Measurements from ENCODE around the gene CKS2. TPM values are rescaled to one million over a fixed set of nuclear protein-coding genes. Genes with fewer than 3 reads are reported as not detected.

Gene CKS2
- polyA plus RNA-seq, 1 donor (not counting 4 experiments of a cell fraction or from before 2014, with no cell fraction given), result 291 TPM

- FAIRE-seq, result no peak
These were observed 1.2 kb upstream of the CKS2 start for GRCh38 chr9:89309608-89310474.

GRCh38 chr9:89311346-89312221 lies 589 bp downstream of the CKS2 start:
- H3K4me3 ChIP-seq (ENCODE audit: control insufficient read depth in 2 of 3, extremely low read depth in 1 of 3, insufficient read depth in 2 of 3, low read depth in 1 of 3, low read length in 3 of 3), result peak overlapping the region; percentile 87 to 98 (median 90)
- TF ChIP-seq CTCF (optimal IDR thresholded peaks at IDR 0.05 in 1 of 3, IDR thresholded peaks at IDR 0.05 in 1 of 3, conservative IDR thresholded peaks at IDR 0.05 in 1 of 3; ENCODE audit: extremely low read depth in 1 of 3, insufficient read depth in 2 of 3, low read length in 3 of 3) (no peak), EZH2 (IDR thresholded peaks at IDR 0.05; ENCODE audit: low read length) (no peak)
- H2AFZ ChIP-seq (ENCODE audit: control insufficient read depth, low read length), result no peak overlapping the region
- H3K27ac ChIP-seq (ENCODE audit: control insufficient read depth, insufficient read depth, low read length), result peak overlapping the region; percentile 90
- peaks cover 23% of the 10 kb centered on the region for H3K4me1 ChIP-seq (ENCODE audit: control insufficient read depth, extremely low read depth, insufficient read depth, low read length)
- peak overlapping the region; percentile 94 for H3K9ac ChIP-seq (ENCODE audit: control insufficient read depth, extremely low read depth, insufficient read depth, low read length)
- no peaks in the 10 kb centered on the region for H3K9me3 ChIP-seq (ENCODE audit: control insufficient read depth, low read depth, low read length)
- H4K20me1 ChIP-seq (ENCODE audit: control insufficient read depth, extremely low read depth, insufficient read depth, low read length), result peaks cover 10% of the 10 kb centered on the region
- H3K36me3 ChIP-seq (ENCODE audit: control insufficient read depth in 2 of 2, extremely low read depth in 1 of 2, insufficient read depth in 2 of 2, low read length in 2 of 2), result peaks cover 0 to 9% of the 10 kb centered on the region in 2 experiments
- H3K9me1 ChIP-seq (ENCODE audit: control insufficient read depth, extremely low read depth, insufficient read depth, low read length), result no peaks in the 10 kb centered on the region
- dilution Hi-C loops (cut with MboI; ENCODE audit: extremely low pct_ligation_motif_present, low sequenced_read_pairs), result no loop called here
- DNase-seq (ENCODE audit: low read depth, low spot score) (no peak), FAIRE-seq (no peak)
- H3K79me2 ChIP-seq (ENCODE audit: control insufficient read depth, insufficient read depth, low read length), result peaks cover 54% of the 10 kb centered on the region
- peak overlapping the region; percentile 86 for H3K4me2 ChIP-seq (ENCODE audit: control insufficient read depth, extremely low read depth, insufficient read depth, low read depth, low read length)
- no peaks in the 10 kb centered on the region for H3K27me3 ChIP-seq (ENCODE audit: control insufficient read depth, extremely low read depth, insufficient read depth, low read length)

More at GRCh38 chr9:89309608-89310474, 1.2 kb upstream of the CKS2 start:
- Histone ChIP-seq H3K9me3 (ENCODE audit: control insufficient read depth, low read depth, low read length) (no peaks in the 10 kb centered on the region), H3K79me2 (ENCODE audit: control insufficient read depth, insufficient read depth, low read length) (peaks cover 38% of the 10 kb centered on the region), H2AFZ (ENCODE audit: control insufficient read depth, low read length) (peak overlapping the region; percentile 6), H4K20me1 (ENCODE audit: control insufficient read depth, extremely low read depth, insufficient read depth, low read length) (peaks cover 10% of the 10 kb centered on the region), H3K4me2 (ENCODE audit: control insufficient read depth, extremely low read depth, insufficient read depth, low read depth, low read length) (peak overlapping the region; percentile 78), H3K9me1 (ENCODE audit: control insufficient read depth, extremely low read depth, insufficient read depth, low read length) (no peaks in the 10 kb centered on the region), H3K36me3 (ENCODE audit: control insufficient read depth in 2 of 2, extremely low read depth in 1 of 2, insufficient read depth in 2 of 2, low read length in 2 of 2) (peaks cover 0 to 9% of the 10 kb centered on the region in 2 experiments), H3K27me3 (ENCODE audit: control insufficient read depth, extremely low read depth, insufficient read depth, low read length) (no peaks in the 10 kb centered on the region), H3K4me1 (ENCODE audit: control insufficient read depth, extremely low read depth, insufficient read depth, low read length) (peaks cover 19% of the 10 kb centered on the region), H3K4me3 (ENCODE audit: control insufficient read depth in 2 of 3, extremely low read depth in 1 of 3, insufficient read depth in 2 of 3, low read depth in 1 of 3, low read length in 3 of 3) (peak overlapping the region; percentile 72 to 91 (median 86)), H3K27ac (ENCODE audit: control insufficient read depth, insufficient read depth, low read length) (peak overlapping the region; percentile 89), H3K9ac (ENCODE audit: control insufficient read depth, extremely low read depth, insufficient read depth, low read length) (peak overlapping the region; percentile 98)
- dilution Hi-C loops (cut with MboI; ENCODE audit: extremely low pct_ligation_motif_present, low sequenced_read_pairs), result no loop called here
- no peak for DNase-seq (ENCODE audit: low read depth, low spot score)
- TF ChIP-seq EZH2 (IDR thresholded peaks at IDR 0.05; ENCODE audit: low read length), result no peak
- TF ChIP-seq CTCF (optimal IDR thresholded peaks at IDR 0.05 in 1 of 3, IDR thresholded peaks at IDR 0.05 in 1 of 3, conservative IDR thresholded peaks at IDR 0.05 in 1 of 3; ENCODE audit: extremely low read depth in 1 of 3, insufficient read depth in 2 of 3, low read length in 3 of 3), result no peak
